SK-N-SH treated with all-trans-retinoic acid at 6 μM for 48 hours (cell line): ENCODE measurements around the gene POLR1D.

Experiments
- ATAC-seq: fragments of 200-7000 bp; cut with Tn5 transposase; 3 replicates; pipeline ENCODE4 v1.9.1; 2020; ENCODE audit warnings: mild to moderate bottlenecking, moderate library complexity
- ARNTL ChIP-seq: fragments of 450-650 bp; formaldehyde crosslinking; IDR thresholded peaks from 2 replicates; pipeline ENCODE4 v1.5.0; 2020; ENCODE audit warnings: low read depth, mild to moderate bottlenecking, moderate library complexity, borderline replicate concordance
- BACH2 ChIP-seq: fragments of 250-450 bp; sonication (Bioruptor Pico); IDR thresholded peaks from 2 replicates; pipeline ENCODE4 v1.9.0; 2021; ENCODE audit warnings: mild to moderate bottlenecking, borderline replicate concordance
- CSDC2 ChIP-seq: fragments of 250-450 bp; sonication (Bioruptor Pico); IDR thresholded peaks from 2 replicates; pipeline ENCODE4 v1.5.0; 2020; ENCODE audit warnings: mild to moderate bottlenecking, moderate library complexity
- ESRRG ChIP-seq: fragments of 250-450 bp; sonication (Bioruptor Pico); IDR thresholded peaks from 2 replicates; pipeline ENCODE4 v1.6.1; 2021; ENCODE audit warnings: mild to moderate bottlenecking
- GLIS3 ChIP-seq: fragments of 250-450 bp; sonication (Bioruptor Pico); IDR thresholded peaks from 2 replicates; pipeline ENCODE4 v1.5.0; 2020; ENCODE audit warnings: mild to moderate bottlenecking, moderate library complexity
- ISL1 ChIP-seq: fragments of 250-450 bp; sonication (Bioruptor Pico); IDR thresholded peaks from 2 replicates; pipeline ENCODE4 v2.1.2; 2022; ENCODE audit warnings: mild to moderate bottlenecking, moderate library complexity
- OSR1 ChIP-seq: fragments of 250-450 bp; sonication (Bioruptor Pico); IDR thresholded peaks from 2 replicates; pipeline ENCODE4 v1.8.0; 2022; ENCODE audit warnings: moderate library complexity, mild to moderate bottlenecking, inconsistent platforms
- PPARA ChIP-seq: fragments of 250-450 bp; sonication (Bioruptor Pico); IDR thresholded peaks from 2 replicates; pipeline ENCODE4 v1.5.0; 2020; ENCODE audit warnings: mild to moderate bottlenecking, borderline replicate concordance
- RARB ChIP-seq: fragments of 250-450 bp; sonication (Bioruptor Pico); IDR thresholded peaks from 2 replicates; pipeline ENCODE4 v1.8.0; 2021; ENCODE audit warnings: mild to moderate bottlenecking, moderate library complexity
- TCF4 ChIP-seq: fragments of 250-450 bp; sonication (Bioruptor Pico); IDR thresholded peaks from 2 replicates; pipeline ENCODE4 v1.8.0; 2021; ENCODE audit warnings: mild to moderate bottlenecking, moderate library complexity, borderline replicate concordance
- ZC3H10 ChIP-seq: fragments of 250-450 bp; sonication (Bioruptor Pico); IDR thresholded peaks from 2 replicates; pipeline ENCODE4 v1.5.1; 2021; ENCODE audit warnings: mild to moderate bottlenecking, moderate library complexity
- ZFP3 ChIP-seq: fragments of 250-450 bp; sonication (Bioruptor Pico); IDR thresholded peaks from 2 replicates; pipeline ENCODE4 v1.5.0; 2020; ENCODE audit warnings: mild to moderate bottlenecking, moderate library complexity
- ZFP30 ChIP-seq: fragments of 450-650 bp; formaldehyde crosslinking; IDR thresholded peaks from 2 replicates; pipeline ENCODE4 v1.5.0; 2022; ENCODE audit warnings: mild to moderate bottlenecking, moderate library complexity
- ZNF70 ChIP-seq: fragments of 450-650 bp; formaldehyde crosslinking; IDR thresholded peaks from 2 replicates; pipeline ENCODE4 v1.5.0; 2020; ENCODE audit warnings: mild to moderate bottlenecking, moderate library complexity
- ZNF8 ChIP-seq: fragments of 450-650 bp; formaldehyde crosslinking; IDR thresholded peaks from 2 replicates; pipeline ENCODE4 v1.5.0; 2020; ENCODE audit warnings: mild to moderate bottlenecking, moderate library complexity
- TF ChIP-seq, protein P1 (sequence below): fragments of 250-450 bp; sonication (Bioruptor Pico); IDR thresholded peaks from 2 replicates; pipeline ENCODE4 v1.5.0; 2020; ENCODE audit warnings: mild to moderate bottlenecking, moderate library complexity
- TF ChIP-seq, protein P2 (sequence below): fragments of 250-450 bp; sonication (Bioruptor Pico); IDR thresholded peaks from 2 replicates; pipeline ENCODE4 v1.8.0; 2020; ENCODE audit warnings: mild to moderate bottlenecking, moderate library complexity, borderline replicate concordance
- TF ChIP-seq, protein P3 (sequence below): fragments of 250-450 bp; sonication (Bioruptor Pico); IDR thresholded peaks from 2 replicates; pipeline ENCODE4 v1.5.1; 2020; ENCODE audit warnings: low read depth, mild to moderate bottlenecking, moderate library complexity
- TF ChIP-seq, protein P4 (sequence below): fragments of 250-450 bp; sonication (Bioruptor Pico); IDR thresholded peaks from 2 replicates; pipeline ENCODE4 v1.8.0; 2021; ENCODE audit warnings: low read depth, mild to moderate bottlenecking, moderate library complexity, borderline replicate concordance

The POLR1D gene

DNA sequence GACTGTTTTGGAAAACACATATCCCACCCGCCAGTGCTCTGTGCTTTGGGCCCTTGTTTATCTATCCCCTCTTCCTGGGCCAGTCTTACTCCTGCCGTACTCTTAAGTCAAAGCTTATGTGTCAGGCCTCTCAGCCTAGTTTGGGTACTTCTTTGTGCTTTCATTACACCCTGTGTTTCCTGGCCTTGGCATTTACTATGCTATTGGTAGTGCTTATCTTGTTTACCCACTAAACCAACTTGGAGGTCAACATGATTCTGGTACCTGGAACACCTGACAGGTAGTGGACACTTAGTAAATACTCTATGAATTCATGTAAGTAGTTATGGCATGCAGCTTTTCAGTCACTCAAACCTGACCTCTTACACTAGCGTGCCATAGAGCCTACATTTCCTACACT lies 2.4 kb downstream of the POLR1D start:
- no peak for ATAC-seq
- no peak for TF ChIP-seq OSR1 (CRISPR knock-in tag)
- TF ChIP-seq, protein P1, sequence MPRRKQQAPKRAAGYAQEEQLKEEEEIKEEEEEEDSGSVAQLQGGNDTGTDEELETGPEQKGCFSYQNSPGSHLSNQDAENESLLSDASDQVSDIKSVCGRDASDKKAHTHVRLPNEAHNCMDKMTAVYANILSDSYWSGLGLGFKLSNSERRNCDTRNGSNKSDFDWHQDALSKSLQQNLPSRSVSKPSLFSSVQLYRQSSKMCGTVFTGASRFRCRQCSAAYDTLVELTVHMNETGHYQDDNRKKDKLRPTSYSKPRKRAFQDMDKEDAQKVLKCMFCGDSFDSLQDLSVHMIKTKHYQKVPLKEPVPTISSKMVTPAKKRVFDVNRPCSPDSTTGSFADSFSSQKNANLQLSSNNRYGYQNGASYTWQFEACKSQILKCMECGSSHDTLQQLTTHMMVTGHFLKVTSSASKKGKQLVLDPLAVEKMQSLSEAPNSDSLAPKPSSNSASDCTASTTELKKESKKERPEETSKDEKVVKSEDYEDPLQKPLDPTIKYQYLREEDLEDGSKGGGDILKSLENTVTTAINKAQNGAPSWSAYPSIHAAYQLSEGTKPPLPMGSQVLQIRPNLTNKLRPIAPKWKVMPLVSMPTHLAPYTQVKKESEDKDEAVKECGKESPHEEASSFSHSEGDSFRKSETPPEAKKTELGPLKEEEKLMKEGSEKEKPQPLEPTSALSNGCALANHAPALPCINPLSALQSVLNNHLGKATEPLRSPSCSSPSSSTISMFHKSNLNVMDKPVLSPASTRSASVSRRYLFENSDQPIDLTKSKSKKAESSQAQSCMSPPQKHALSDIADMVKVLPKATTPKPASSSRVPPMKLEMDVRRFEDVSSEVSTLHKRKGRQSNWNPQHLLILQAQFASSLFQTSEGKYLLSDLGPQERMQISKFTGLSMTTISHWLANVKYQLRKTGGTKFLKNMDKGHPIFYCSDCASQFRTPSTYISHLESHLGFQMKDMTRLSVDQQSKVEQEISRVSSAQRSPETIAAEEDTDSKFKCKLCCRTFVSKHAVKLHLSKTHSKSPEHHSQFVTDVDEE (CRISPR knock-in tag) = no peak
- TF ChIP-seq ISL1 (CRISPR knock-in tag) = no peak
- no peak for TF ChIP-seq PPARA (CRISPR knock-in tag)
- no peak for TF ChIP-seq ZFP3 (CRISPR knock-in tag)
- no peak for TF ChIP-seq GLIS3
- TF ChIP-seq CSDC2 = no peak
- TF ChIP-seq ZC3H10 (CRISPR knock-in tag) = no peak

DNA sequence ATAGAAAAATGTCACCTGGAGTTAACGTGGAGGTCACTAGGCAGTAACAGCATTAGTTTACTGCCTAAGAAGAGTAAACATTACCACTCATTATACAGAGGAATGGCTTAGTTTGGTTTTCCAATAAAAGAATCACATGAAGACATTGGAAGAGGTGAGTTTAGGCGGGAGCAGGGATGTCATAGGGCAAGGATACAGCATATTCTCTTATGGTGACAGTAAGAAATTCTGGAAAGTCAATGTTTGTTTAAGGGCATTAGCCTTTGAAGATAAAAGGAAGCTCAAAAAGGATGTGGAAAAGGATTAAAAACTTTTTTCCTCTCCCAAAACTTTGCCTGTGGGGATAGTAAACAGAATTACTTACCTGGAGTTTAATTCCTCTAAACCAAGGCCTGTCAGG lies 4.1 kb downstream of the POLR1D start:
- TF ChIP-seq, protein P2, sequence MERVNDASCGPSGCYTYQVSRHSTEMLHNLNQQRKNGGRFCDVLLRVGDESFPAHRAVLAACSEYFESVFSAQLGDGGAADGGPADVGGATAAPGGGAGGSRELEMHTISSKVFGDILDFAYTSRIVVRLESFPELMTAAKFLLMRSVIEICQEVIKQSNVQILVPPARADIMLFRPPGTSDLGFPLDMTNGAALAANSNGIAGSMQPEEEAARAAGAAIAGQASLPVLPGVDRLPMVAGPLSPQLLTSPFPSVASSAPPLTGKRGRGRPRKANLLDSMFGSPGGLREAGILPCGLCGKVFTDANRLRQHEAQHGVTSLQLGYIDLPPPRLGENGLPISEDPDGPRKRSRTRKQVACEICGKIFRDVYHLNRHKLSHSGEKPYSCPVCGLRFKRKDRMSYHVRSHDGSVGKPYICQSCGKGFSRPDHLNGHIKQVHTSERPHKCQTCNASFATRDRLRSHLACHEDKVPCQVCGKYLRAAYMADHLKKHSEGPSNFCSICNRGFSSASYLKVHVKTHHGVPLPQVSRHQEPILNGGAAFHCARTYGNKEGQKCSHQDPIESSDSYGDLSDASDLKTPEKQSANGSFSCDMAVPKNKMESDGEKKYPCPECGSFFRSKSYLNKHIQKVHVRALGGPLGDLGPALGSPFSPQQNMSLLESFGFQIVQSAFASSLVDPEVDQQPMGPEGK (CRISPR knock-in tag) = no peak
- TF ChIP-seq ARNTL (CRISPR knock-in tag) (no peak), GLIS3 (no peak), ZNF70 (CRISPR knock-in tag) (no peak), ZC3H10 (CRISPR knock-in tag) (no peak), ZNF8 (CRISPR knock-in tag) (no peak), TCF4 (CRISPR knock-in tag) (no peak), RARB (CRISPR knock-in tag) (no peak), BACH2 (CRISPR knock-in tag) (no peak), OSR1 (CRISPR knock-in tag) (no peak), CSDC2 (no peak)
- TF ChIP-seq, protein P1 (CRISPR knock-in tag) = no peak

DNA sequence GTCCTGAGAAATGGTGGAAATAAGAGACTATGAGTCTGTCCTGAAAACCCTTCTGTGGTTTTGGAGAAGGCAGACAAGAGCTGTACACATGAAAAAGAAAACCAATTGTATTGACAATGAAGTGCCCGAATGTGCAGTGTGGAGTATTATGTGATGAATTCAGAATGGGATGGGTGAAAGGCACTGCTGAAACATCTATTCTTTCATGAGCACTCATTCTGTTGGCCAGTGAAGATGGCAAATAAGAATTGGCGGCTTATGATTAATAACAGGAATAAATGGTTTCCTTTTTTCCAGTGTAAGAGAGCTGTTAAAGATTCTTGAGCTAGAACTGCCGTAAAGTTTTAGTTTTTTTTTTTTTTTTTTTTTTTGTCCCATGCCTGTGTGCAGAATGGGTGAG lies 5.7 kb downstream of the POLR1D start:
- no peak for ATAC-seq
- TF ChIP-seq ZNF70 (CRISPR knock-in tag) = no peak
- TF ChIP-seq RARB (CRISPR knock-in tag) = no peak
- TF ChIP-seq, protein P1 (CRISPR knock-in tag) = no peak
- TF ChIP-seq BACH2 (CRISPR knock-in tag) = no peak
- no peak for TF ChIP-seq ESRRG (CRISPR knock-in tag)
- TF ChIP-seq, protein P2 (CRISPR knock-in tag) = no peak
- TF ChIP-seq, protein P3, sequence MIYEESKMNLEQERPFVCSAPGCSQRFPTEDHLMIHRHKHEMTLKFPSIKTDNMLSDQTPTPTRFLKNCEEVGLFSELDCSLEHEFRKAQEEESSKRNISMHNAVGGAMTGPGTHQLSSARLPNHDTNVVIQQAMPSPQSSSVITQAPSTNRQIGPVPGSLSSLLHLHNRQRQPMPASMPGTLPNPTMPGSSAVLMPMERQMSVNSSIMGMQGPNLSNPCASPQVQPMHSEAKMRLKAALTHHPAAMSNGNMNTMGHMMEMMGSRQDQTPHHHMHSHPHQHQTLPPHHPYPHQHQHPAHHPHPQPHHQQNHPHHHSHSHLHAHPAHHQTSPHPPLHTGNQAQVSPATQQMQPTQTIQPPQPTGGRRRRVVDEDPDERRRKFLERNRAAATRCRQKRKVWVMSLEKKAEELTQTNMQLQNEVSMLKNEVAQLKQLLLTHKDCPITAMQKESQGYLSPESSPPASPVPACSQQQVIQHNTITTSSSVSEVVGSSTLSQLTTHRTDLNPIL (CRISPR knock-in tag) = no peak
- TF ChIP-seq OSR1 (CRISPR knock-in tag) = no peak
- TF ChIP-seq CSDC2 = no peak
- no peak for TF ChIP-seq ARNTL (CRISPR knock-in tag)
- no peak for TF ChIP-seq ISL1 (CRISPR knock-in tag)
- no peak for TF ChIP-seq PPARA (CRISPR knock-in tag)
- no peak for TF ChIP-seq GLIS3
- TF ChIP-seq TCF4 (CRISPR knock-in tag) = no peak
- TF ChIP-seq ZFP30 (CRISPR knock-in tag) = no peak
- TF ChIP-seq, protein P4, sequence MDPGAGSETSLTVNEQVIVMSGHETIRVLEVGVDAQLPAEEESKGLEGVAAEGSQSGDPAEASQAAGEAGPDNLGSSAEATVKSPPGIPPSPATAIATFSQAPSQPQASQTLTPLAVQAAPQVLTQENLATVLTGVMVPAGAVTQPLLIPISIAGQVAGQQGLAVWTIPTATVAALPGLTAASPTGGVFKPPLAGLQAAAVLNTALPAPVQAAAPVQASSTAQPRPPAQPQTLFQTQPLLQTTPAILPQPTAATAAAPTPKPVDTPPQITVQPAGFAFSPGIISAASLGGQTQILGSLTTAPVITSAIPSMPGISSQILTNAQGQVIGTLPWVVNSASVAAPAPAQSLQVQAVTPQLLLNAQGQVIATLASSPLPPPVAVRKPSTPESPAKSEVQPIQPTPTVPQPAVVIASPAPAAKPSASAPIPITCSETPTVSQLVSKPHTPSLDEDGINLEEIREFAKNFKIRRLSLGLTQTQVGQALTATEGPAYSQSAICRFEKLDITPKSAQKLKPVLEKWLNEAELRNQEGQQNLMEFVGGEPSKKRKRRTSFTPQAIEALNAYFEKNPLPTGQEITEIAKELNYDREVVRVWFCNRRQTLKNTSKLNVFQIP (CRISPR knock-in tag) = no peak

More for the DNA sequence above, 4.1 kb downstream of the POLR1D start:
- no peak for ATAC-seq
